ENCODE results near the gene H3-3A. TPM values are rescaled to one million over a fixed set of nuclear protein-coding genes. Genes with fewer than 3 reads are reported as not detected.
"Not testable (repeated sequence)": the region's sequence is repeated elsewhere in the genome, so short reads cannot be mapped to it uniquely, and the experiment has no call there.

Gene H3-3A
- total RNA-seq, 1 experiment from 2014 or later, result 429 TPM

- DNase-seq (ENCODE audit: low spot score), result no peak
Observed at GRCh38 chr1:226085675-226086285, 23.3 kb downstream of the H3-3A start.

DNA sequence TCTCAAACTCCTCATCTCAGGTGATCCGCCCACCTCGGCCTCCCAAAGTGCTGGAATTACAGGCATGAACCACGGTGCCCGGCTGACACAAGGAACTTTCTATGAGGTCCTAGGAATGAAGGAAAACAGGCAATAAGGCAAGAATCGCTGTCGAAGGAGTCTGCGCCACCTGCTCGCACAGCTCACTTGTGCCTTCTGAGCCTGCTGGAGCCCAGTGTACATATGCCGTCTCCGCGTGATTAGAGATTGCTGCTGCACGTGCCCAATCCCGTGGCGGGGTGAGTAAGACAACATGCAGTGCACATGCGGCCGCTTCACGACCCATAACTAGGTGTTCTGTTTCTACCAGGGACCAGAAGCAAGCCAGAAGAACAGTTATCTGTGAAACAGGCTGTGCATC lies 24.3 kb downstream of the H3-3A start:
- no peak for DNase-seq (ENCODE audit: low spot score)

DNA sequence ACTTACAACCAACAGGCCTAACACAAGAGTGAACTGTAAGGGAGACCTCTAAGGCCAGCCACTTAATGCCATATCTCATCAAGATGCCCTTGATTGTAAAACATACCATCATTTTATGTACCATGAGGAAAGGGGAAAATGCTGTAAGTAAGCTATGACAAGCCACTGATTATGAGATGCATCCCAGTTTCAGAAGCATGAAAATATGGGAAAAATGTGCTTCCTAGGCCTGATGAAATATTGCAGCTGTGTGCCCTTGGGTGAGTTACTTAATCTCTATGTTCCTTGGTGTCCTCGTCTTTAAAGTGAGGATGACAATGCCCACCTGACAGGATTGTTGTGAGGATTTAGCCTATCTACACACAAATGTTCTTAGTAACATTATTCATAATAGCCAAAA lies 28.9 kb downstream of the H3-3A start:
- DNase-seq (ENCODE audit: low spot score), result no peak

GRCh38 chr1:226092048-226092820 lies 29.7 kb downstream of the H3-3A start:
- not testable (repeated sequence) for DNase-seq (ENCODE audit: low spot score)

DNA sequence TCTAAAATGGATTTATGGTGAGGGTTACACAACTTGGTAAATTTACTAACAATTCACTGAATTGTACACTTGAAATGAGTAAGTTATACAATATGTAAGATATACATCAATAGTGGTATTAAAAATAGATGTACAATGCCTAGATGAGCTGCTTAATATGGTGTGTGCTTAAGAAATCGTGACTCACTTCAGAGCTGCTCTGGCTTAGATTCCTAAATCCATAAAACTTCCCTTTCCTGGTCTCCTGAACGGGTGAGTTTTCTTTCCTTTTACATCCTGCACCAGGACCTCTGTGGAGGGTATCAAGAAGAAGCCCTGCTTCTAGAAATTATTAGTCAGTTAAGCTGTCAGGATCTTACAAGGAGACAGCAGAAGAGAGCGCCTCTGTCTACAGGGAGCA lies 30.4 kb downstream of the H3-3A start:
- DNase-seq (ENCODE audit: low spot score), result no peak

- DNase-seq (ENCODE audit: low spot score), result no peak
Observed at GRCh38 chr1:226093621-226094020, 31.1 kb downstream of the H3-3A start.

DNA sequence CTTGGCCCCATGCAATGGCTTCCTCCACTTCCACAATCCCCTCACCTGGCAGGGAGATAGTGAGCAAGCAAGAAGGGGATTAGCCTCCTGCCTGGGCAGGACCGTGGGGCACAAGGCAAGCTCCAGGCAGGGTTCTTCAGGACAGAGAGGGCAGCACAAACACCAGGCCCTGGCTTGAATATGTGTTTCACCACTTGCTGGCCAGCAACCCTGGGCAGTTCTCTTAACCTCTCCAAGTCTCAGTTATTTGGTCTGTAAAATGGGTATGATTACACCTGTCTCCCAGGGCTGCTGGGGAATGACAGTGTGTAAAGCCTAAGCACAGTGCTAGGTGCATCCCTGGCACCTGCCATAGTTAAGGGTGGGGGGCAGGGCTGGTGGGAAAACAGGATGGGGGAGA lies 31.9 kb downstream of the H3-3A start:
- DNase-seq (ENCODE audit: low spot score), result no peak

DNA sequence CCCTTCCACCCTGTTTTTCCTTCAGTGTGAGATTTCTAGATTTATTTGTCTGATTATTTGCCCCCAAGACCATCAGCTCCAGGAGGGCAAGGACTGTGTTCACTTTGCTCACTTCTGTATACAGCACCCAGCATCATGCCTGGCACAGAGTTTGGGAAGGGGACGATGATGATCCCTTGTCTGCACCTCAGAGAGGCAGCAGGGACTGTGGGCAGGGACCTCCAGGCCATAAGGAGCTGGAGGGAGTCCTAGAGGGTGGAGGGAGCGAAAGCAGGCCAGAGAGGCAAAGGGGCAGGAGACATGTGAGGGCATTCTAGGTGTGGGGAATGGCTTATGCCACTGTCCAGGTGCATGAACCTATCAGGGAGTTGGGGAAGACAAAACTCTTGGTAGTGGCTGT lies 32.8 kb downstream of the H3-3A start:
- no peak for DNase-seq (ENCODE audit: low spot score)

GRCh38 chr1:226097866-226098625 lies 35.5 kb downstream of the H3-3A start:
- DNase-seq (ENCODE audit: low spot score), result peak; percentile 59

DNA sequence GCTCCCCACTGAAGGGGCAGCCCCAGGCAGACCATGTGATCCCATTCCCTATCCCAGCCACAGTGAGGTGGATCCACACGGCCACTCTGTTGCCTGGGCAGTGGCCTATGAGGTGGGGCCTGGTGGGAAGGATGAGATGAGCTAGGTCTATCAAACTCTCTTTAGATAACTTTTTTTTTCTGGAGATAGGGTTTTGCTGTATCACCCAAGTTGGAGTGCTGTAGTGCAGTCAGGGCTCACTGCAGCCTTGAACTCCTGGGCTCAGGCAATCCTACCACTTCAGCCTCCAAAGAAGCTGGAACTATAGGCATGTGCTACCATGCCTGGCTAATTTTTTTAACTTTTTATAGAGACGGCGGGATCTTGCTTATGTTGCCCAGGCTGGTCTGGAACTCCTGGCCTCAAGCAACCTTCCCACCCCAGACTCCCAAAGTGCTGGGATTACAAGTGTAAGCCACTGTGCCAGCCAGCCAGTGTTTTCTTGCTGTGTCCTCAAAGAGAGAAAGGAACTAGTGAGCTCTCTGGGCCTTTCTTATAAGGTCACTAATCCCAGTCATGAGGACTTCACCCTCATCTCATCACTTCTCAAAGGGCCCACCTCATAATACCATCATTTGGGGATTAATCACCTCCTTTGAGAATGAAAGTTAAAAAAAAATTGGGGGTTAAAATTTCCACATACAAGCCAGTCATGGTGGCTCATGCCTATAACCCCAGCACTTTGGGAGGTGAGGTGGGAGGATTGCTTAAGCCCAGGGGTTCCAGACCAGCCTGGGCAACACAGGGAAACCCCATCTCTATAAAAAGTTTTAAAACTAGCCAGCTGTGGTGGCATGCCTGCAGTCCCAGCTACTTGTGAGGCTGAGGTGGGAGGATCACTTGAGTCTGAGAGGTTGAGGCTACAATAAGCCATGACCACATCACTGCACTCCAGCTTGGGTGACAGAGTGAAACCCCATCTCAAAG lies 36.6 kb downstream of the H3-3A start:
- no peak for DNase-seq (ENCODE audit: low spot score)

GRCh38 chr1:226100436-226101391 lies 38.2 kb downstream of the H3-3A start:
- no peak for DNase-seq (ENCODE audit: low spot score)

DNA sequence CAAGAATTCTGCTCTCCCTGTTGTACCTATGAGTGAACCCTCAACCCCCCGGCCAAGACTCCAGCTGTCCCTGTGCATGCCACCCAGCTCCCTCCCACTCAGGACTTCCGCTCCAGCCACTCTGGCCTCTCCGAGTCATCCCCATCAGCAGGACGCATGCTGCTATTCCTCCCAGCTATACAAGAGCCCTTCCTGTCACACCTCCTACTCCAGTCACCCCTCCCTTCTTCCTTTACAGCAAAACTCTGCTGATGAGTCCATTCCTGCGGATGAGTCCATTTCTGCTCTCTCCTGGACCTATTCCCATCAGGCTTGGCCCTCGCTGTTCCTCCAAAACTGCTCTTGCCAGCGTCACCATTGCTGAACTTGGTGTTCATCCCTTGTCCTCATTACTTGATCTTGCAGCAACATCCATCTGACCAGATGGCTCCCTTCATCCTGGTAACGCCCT lies 42.2 kb downstream of the H3-3A start:
- DNase-seq (ENCODE audit: low spot score), result peak; percentile 65

GRCh38 chr1:226107471-226108460 lies 45.2 kb downstream of the H3-3A start:
- no peak for DNase-seq (ENCODE audit: low spot score)

DNA sequence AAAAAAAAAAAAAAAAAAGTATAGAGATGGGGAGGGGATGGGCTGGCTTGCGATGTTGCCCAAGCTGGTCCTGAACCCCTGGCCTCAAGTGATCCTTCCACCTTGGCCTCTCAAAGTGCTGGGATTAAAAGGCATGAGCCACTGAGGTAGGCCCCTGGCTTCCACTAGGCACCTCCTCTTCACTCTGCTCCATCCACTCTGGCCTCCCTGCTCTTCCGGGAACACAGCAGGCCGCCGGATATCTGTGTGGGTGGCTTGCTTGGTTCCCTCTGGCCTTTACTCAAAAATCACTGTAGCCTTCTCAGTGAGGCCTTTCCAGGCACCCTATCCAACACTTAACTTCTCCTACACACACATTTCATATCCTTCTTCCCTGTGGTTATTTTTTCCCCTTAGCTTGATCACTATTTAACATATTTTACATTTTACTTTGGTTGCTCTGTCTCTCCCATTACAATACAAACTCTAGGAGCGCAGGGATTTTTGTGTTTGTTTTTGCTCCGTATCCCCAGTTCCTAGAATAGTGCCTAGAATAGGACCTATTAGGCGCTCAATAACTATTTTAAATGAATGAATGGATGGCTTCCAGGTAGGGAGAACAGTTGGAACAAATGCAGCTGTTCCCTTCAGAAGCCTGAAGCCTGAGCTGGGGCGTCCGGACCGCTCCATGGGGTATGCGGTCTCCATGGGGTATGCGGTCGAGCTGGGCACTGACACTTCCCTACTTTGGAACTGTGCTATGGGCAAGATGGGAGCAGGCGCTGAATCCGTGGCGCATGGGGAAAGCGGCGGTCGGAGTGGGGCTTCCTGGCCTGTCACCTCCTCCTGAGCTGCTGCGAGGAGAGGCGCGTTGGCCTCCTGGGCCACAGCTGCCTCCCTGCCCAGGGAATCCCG lies 46.7 kb downstream of the H3-3A start:
- DNase-seq (ENCODE audit: low spot score), result no peak

DNA sequence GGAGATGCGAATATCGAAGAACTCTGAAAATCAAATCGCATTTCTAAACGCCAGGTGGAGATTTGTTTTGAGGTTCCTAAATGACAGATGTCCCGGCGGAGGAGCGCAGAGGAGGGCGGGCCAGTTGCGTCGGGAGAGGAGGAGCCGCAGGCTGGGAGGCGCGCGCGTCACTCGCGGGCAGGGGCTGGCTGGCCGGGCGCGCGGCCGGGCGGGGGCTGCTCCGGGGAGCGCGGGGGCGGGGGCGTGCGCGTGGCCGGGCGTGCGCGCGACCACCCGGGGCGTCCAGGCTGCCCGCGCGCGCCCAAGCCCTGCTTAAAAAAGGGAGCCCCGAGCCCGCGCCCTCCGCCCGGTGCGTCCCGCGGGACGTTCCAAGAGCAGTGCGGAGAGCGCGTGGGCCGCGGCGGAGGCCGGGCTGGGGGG lies 47.3 kb downstream of the H3-3A start:
- peak; percentile 63 for DNase-seq (ENCODE audit: low spot score)

DNA sequence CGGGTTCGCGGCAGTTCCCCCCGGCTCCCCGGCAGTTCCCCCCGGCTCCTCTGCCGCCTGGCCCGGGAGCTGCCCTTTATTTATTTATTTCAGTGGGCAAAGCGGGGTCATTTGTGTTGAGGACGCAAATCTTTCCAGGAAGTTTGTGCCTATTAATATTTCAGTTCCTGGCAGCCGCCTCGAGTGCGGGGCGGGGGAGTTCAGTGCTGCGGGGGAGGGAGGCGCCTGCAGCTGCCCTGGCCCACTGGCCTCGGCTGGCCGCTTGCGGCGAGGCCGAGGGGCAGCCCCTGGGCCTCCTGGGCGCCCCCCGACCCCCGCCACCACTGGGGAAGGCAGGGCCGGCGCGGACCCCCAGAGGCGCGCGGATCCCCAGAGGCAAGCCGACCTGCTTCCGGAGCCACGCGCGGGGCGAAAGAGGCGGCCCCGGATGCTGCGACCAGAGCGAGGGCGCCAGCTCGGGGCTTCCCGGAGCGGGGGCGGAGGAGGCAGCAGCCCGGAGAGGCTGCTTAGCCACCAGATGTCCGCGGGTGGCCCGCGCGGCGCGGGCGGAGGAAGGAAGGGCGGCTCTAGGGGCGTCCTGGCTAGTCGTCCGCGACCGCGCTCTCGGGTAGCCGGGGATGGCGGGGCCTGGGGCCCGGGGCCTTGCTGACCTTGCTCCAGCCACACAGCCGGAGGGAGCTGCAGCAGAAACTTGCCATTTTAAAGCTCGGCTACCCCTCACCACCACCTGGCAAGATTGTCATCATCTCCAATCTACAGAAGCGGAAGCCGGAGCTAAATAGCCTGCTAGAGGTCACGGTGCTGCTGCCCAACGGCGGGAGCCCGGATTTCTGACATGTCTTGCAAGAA lies 48.0 kb downstream of the H3-3A start:
- peak; percentile 50 for DNase-seq (ENCODE audit: low spot score)
